ENCODE data around the gene FAAP20.

DNA sequence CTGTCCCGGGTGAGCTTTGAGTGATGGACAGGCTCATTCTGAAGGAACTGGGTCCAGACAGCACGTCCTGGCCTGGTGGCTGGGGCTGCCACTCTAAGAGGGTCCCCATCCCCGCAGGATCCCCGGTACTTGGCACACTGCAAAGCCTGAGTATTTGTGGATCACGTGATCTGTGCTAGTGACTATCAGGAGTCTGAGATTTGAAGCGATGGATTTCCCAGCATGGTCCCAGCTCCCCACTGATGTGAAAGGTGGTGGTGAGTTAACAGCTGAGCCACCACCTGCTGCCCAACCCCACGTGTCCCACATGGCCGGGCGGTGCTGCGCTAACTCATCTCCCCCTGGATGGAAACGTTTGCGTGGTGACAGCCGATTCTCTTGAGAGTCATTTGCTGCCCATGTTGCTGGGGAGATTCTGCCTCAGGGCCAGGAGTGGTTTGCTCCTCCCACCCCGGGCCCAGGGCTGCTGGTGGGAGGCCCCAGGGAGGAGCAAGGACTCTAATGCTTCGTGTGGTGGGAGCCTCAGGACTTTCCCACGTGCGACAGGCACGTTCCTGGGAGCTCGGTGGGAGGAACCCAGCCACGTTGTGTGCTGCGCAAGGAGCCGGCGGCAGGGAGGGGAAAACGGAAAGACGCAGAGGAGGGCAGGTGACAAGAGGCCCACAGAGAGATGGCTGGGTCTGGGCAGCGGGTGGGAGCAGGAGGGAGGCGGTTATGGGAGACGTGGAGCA is 15.1 kb downstream of the FAAP20 start:
- TF ChIP-seq POLR2A (IDR thresholded peaks at IDR 0.05), result no peak
- TF ChIP-seq EP300 (IDR thresholded peaks at IDR 0.05), result no peak

All from sigmoid colon (tissue), 4 donors.